GM10847 (cell line): ENCODE data around the gene CFAP410.
A peak's percentile ranks its signal among the peaks of the same experiment; 100 is the strongest.

Source experiments
- POLR2A ChIP-seq: IDR thresholded peaks from 2 replicates; pipeline ENCODE4 v1.6.1; 2011; ENCODE audit not compliant: insufficient read length; ENCODE audit errors: extremely low read depth

The CFAP410 gene

GRCh38 chr21:44304877-44305293 lies 34.3 kb downstream of the CFAP410 start:
- TF ChIP-seq POLR2A: no peak

DNA sequence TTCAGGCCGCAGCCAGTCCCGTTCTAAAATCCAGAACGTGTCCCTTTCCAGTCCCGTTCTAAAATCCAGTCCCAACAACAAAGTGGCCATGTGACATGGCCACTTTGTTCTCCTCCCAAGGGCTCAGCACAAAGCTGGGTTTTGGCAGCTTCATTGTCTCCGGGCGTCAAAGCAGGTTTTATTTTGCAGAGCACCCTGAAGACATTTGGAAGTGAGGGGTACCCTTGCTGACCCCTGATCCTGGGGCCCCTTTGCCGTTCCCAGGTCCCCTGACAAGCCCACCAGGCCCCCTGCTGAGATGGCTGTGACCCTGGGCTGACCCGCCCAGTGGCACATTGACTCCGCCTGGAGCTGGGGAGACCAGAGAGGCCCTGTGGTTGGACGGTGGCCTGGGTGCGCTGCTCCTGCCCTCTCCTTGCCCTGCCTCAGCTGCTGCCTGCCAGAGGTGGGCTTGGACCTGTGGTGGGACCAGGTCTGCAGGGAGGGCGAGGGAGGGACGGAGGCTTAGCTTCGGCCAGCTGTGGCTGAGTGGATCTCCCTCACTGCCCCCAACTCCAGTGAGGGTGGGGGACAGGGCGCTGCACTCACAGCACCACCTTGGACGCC lies 35.1 kb downstream of the CFAP410 start:
- TF ChIP-seq POLR2A: no peak

- TF ChIP-seq POLR2A: no peak
Observed at GRCh38 chr21:44303490-44303981, 35.7 kb downstream of the CFAP410 start.

- no peak for TF ChIP-seq POLR2A
Observed at GRCh38 chr21:44301961-44302406, 37.2 kb downstream of the CFAP410 start.

DNA sequence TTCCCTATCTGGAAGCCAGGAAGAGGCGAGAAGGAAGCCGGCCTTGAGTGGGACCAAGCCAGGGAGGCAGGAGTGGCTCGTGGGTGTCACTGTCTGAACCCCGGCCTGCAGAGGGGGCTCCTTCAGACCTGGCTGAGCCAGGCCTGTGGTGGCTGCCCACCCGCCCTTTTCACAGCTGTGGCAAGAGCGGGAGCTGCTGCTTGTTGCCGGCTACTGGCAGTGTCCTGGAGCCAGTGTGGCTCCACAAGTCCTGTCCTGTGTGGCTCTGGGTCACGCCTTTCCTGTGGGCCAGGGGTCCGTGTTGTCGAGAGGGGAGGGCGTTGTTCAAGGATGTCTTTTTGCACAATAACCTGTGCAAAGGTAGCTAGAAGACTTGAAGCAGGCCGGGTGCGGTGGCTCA lies 38.0 kb downstream of the CFAP410 start:
- TF ChIP-seq POLR2A: no peak

DNA sequence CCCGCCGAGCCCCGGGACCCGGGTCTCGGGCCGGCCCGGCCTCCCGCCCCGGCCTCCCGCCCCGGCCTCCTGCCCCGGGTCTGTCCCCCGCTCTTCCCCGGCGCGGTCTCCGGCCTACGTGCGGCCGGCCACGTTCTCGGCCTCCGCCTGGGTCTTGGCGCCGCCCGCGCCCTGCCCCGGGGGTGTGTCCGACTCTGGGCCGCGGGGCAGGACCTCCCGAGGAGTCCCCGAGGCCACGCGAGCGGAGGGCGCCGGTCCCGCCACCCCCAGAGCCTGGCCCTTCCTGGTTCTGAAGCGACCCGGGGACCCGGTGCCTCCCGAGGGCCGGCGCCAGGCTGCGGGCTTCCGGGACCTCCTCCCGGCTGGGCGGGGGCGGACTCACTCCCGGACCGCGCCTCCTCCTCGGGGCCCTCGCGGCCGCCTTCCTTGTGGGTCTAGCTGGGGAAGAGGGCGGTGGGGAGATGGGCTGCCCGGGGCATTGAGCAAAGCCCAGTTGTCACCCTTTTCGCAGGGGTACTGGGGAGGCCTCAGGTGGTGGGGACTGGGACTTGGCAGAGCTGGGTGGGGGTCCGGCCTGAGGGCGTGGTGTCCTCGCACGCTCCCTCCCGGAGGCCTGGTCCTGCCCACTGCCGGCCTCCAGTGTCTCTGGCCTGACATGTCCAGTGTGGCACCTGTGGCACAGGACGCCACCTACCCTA lies 38.8 kb downstream of the CFAP410 start:
- peak; percentile 47 for TF ChIP-seq POLR2A

DNA sequence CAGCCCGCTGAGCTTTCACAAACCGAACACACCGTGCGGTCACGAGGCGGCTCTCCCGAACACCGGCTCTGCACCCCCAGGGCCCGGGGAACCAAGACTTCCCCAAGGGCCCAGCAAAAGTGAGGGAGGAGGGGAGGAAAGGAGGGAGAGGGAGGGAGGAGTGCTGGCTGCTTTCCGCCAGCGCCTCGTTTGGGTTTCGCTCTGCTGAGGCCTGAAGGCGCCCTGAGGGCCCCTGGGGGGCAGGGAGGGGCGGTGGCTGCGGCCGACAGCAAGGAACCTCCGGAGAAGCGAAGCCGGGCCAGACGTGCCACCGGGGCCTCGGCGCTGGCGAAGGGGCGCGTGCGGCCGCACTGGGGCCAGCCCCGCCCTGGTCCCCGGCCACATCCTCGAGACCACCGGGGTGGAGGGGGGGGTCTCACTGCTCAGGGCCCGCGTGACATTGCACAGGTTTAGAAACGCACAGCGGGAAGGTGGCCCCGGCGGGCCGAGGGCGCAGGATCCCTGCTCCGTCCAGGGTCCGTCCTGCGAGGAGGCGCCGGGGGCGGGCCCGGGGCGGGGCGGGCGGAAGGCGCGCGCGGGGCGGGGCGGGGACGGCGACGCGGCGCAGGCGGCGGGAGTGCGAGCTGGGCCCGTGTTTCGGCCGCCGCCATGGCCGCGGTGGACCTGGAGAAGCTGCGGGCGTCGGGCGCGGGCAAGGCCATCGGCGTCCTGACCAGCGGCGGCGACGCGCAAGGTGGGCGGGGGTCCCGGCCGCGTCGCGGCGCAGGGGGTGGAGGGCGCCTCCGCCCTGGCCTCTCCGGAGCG lies 39.5 kb downstream of the CFAP410 start, which contains the start of gene PFKL:
Gene PFKL (plus strand): TSS at position 596 of the 804 bp plus-strand sequence. CDS start 53 bp downstream, at position 649.
- TF ChIP-seq POLR2A: peak; percentile 46

DNA sequence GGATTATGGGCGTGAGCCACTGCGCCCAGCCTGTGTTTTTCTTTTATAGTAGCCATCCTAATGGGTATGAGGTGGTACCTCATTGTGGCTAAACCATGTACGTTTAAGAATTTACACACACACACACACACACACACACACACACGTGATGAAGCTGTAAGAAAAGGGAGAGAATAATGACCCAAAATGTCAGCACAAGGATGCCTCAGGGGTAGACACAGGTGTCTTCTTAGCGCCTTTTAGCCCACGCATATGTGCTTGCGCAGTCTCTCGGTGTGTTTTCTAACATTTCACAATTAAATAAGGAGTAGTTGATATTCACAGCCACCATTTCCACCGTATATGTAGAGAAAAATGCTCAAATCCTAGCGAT lies 40.1 kb downstream of the CFAP410 start:
- TF ChIP-seq POLR2A: no peak

- no peak for TF ChIP-seq POLR2A
Observed at GRCh38 chr21:44298301-44298700, 40.9 kb downstream of the CFAP410 start.

GRCh38 chr21:44297525-44298290 lies 41.5 kb downstream of the CFAP410 start:
- TF ChIP-seq POLR2A: no peak

DNA sequence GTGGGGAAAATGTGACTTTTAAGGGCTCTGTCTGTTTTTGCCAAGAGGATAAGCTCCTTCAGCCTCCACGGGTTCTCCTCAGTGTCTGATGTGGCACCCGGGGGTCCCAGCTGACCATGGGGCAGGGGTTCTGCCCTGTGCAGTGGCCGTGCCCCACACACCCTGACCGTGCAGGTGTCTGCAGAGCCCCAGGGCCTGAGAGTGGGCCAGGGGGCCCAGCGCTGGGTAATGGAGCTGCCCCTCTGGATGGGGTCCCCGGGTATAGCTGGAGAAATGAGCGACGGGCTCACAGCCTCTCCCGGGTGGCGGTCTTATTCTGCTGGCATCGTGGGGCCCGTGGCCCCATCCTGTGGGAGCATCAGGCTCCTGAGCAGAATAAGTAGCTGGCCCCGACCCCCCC lies 42.3 kb downstream of the CFAP410 start:
- TF ChIP-seq POLR2A: no peak

GRCh38 chr21:44296103-44296519 lies 43.1 kb downstream of the CFAP410 start:
- no peak for TF ChIP-seq POLR2A

GRCh38 chr21:44295646-44296045 lies 43.5 kb downstream of the CFAP410 start:
- no peak for TF ChIP-seq POLR2A

DNA sequence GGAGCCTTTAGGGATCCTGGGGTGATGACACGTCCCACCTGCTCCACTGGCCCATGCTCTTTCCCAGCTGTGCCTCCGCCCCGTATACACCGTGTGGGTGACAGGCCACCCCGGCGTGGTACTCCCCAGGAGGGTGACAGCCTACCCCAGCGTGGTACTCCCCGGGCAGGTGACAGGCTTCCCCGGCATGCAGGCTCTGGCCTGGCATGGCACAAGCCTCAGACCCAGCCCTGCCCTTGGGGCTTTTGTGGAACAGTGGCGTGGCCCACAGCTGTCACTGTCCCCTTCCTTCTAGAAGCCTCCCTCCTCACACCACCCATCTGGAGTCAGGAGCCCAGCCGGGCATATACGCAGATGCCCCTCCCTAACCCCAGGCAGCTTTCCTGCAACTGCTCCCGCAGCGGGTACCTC lies 44.0 kb downstream of the CFAP410 start:
- no peak for TF ChIP-seq POLR2A
